ENCODE data around the gene DPF1. TPM values are rescaled to one million over a fixed set of nuclear protein-coding genes. Genes with fewer than 3 reads are reported as not detected.

Gene DPF1
- total RNA-seq, 1 donor from 2014 or later, result 6.0 TPM

GRCh38 chr19:38218204-38218603 lies 5.8 kb downstream of the DPF1 start:
- H3K4me1 Mint-ChIP-seq (ENCODE audit: unreplicated experiment), result peaks cover 1% of the 10 kb centered on the region
- H3K36me3 Mint-ChIP-seq (ENCODE audit: low read depth, unreplicated experiment), result peaks cover 7% of the 10 kb centered on the region
- TF ChIP-seq CTCF (IDR thresholded peaks at IDR 0.05; ENCODE audit: unreplicated experiment), result no peak
- no peak overlapping the region for H3K4me3 Mint-ChIP-seq (ENCODE audit: unreplicated experiment)
- no peaks in the 10 kb centered on the region for H3K9me3 Mint-ChIP-seq (ENCODE audit: unreplicated experiment)
- peaks cover 15% of the 10 kb centered on the region for H3K27me3 Mint-ChIP-seq (ENCODE audit: unreplicated experiment)
- no peak overlapping the region for H3K27ac Mint-ChIP-seq (ENCODE audit: unreplicated experiment)
- no peak for DNase-seq (ENCODE audit: low spot score)

- H3K27ac Mint-ChIP-seq (ENCODE audit: unreplicated experiment), result no peak overlapping the region
- H3K27me3 Mint-ChIP-seq (ENCODE audit: unreplicated experiment), result peaks cover 15% of the 10 kb centered on the region
- no peak for DNase-seq (ENCODE audit: low spot score)
- H3K36me3 Mint-ChIP-seq (ENCODE audit: low read depth, unreplicated experiment), result peaks cover 6% of the 10 kb centered on the region
- TF ChIP-seq CTCF (IDR thresholded peaks at IDR 0.05; ENCODE audit: unreplicated experiment), result no peak
- H3K9me3 Mint-ChIP-seq (ENCODE audit: unreplicated experiment), result no peaks in the 10 kb centered on the region
- no peaks in the 10 kb centered on the region for H3K4me1 Mint-ChIP-seq (ENCODE audit: unreplicated experiment)
- no peak overlapping the region for H3K4me3 Mint-ChIP-seq (ENCODE audit: unreplicated experiment)
These were observed 7.0 kb downstream of the DPF1 start for GRCh38 chr19:38216785-38217641.

GRCh38 chr19:38213911-38214625 lies 10.0 kb downstream of the DPF1 start:
- no peak overlapping the region for H3K27ac Mint-ChIP-seq (ENCODE audit: unreplicated experiment)
- TF ChIP-seq CTCF (IDR thresholded peaks at IDR 0.05; ENCODE audit: unreplicated experiment), result no peak
- H3K27me3 Mint-ChIP-seq (ENCODE audit: unreplicated experiment), result peaks cover 24% of the 10 kb centered on the region

GRCh38 chr19:38213469-38213868 lies 10.6 kb downstream of the DPF1 start:
- Mint-ChIP-seq H3K27ac (ENCODE audit: unreplicated experiment) (no peak overlapping the region), H3K27me3 (ENCODE audit: unreplicated experiment) (peaks cover 22% of the 10 kb centered on the region), H3K36me3 (ENCODE audit: low read depth, unreplicated experiment) (peaks cover 7% of the 10 kb centered on the region), H3K4me3 (ENCODE audit: unreplicated experiment) (no peak overlapping the region), H3K4me1 (ENCODE audit: unreplicated experiment) (peaks cover 7% of the 10 kb centered on the region), H3K9me3 (ENCODE audit: unreplicated experiment) (no peaks in the 10 kb centered on the region)
- no peak for TF ChIP-seq CTCF (IDR thresholded peaks at IDR 0.05; ENCODE audit: unreplicated experiment)
- DNase-seq (ENCODE audit: low spot score), result no peak

More at GRCh38 chr19:38213911-38214625, 10.0 kb downstream of the DPF1 start:
- H3K4me1 Mint-ChIP-seq (ENCODE audit: unreplicated experiment), result peaks cover 7% of the 10 kb centered on the region
- no peak for DNase-seq (ENCODE audit: low spot score)
- H3K4me3 Mint-ChIP-seq (ENCODE audit: unreplicated experiment), result no peak overlapping the region
- peaks cover 7% of the 10 kb centered on the region for H3K36me3 Mint-ChIP-seq (ENCODE audit: low read depth, unreplicated experiment)
- no peaks in the 10 kb centered on the region for H3K9me3 Mint-ChIP-seq (ENCODE audit: unreplicated experiment)

- Mint-ChIP-seq H3K27me3 (ENCODE audit: unreplicated experiment) (peaks cover 22% of the 10 kb centered on the region), H3K36me3 (ENCODE audit: low read depth, unreplicated experiment) (peaks cover 7% of the 10 kb centered on the region), H3K4me1 (ENCODE audit: unreplicated experiment) (peaks cover 7% of the 10 kb centered on the region), H3K27ac (ENCODE audit: unreplicated experiment) (no peak overlapping the region), H3K4me3 (ENCODE audit: unreplicated experiment) (no peak overlapping the region), H3K9me3 (ENCODE audit: unreplicated experiment) (no peaks in the 10 kb centered on the region)
- DNase-seq (ENCODE audit: low spot score), result no peak
- no peak for TF ChIP-seq CTCF (IDR thresholded peaks at IDR 0.05; ENCODE audit: unreplicated experiment)
These were observed 12.3 kb downstream of the DPF1 start for GRCh38 chr19:38211766-38212165.

Data from endothelial cell (in vitro differentiated cells).